GM18505 (cell line): ENCODE results near the gene TOGARAM2.

Experiments
- ATAC-seq: cut with Tn5 transposase; IDR thresholded peaks from one replicate; pipeline ENCODE4 v1.9.1; 2021; ENCODE audit not compliant: unreplicated experiment
- POLR2A ChIP-seq: IDR thresholded peaks from 4 replicates; pipeline ENCODE4 v1.6.1; 2011; ENCODE audit warnings: borderline replicate concordance; ENCODE audit not compliant: insufficient read depth, insufficient read length; ENCODE audit errors: extremely low read depth

TOGARAM2 gene

DNA sequence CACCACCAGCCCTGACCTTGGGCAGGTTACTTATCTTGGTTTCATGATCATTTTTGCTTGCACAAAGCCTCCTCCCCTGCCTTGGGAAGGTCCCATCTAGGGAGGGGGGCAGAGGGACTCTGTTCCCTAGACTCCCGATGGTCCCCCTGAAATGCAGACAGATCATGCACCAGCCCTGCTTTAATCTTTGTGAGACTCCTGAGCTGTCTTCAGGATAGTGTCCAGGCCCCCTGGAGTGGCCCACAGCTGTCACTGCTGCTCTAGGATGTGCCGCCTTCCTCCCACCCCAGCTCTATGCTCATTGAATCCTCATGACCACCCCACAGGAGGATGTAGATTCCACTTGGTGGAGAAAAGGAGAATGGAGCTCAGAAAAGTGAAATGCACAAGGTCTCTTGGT, 65.2 kb downstream of the TOGARAM2 start:
- no peak for TF ChIP-seq POLR2A

DNA sequence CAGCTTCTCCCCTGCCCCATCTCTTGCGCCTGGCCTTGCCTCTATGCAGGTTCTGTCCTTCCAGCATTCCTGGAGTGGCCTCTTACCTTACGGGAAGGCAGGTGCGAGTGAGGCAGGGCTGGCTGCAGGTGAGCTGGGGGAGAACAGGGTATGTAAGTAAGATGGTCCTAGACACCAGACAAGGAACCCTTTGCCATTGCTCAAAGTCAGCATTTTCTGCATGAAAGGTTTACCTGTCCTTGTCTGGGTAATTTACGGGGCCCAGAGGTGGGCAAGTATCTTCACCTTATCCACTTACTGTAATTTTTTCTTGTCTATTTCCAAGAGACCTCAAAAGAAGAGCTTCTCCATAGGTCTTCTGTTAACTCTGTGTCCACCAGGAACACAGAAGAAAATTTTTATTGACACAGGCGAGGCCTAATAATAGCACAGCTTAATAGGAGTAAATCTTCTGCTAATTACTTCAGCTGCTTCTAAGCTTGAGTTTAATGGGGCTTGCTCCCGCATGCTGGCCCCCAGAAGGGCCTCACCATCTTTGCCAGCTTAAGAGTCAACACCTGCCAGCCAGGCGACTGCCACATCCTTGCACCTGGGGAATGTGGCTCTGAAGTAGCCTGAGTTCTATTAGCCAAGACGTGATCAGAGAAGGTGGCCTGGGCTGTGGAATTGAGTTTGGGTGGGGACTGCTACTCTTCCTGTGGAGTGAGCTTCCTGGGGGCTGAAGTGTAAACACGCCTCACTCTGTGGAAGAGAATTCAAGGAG, 66.2 kb downstream of the TOGARAM2 start:
- no peak for TF ChIP-seq POLR2A
- no peak for ATAC-seq

More for the DNA sequence above, 65.2 kb downstream of the TOGARAM2 start:
- ATAC-seq = no peak

DNA sequence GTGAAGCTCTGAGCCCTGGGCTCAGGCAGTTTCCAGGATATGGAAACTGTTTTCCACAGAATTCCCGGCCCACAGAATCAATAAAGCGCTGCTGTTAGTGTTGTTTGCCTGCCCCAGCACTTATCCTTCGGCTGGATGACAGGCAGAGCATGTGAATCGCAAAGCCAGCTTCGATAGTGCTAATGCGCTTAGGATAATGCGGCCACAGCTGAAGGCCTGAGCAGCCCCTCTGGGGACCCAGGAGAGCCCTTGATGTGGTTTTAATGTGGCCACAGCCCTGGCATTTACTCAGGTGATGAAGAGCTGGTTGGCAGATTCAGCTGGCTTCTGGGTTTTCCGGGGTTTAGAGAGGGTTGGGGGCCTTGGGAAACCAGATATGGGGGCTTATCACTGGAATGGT, 69.5 kb downstream of the TOGARAM2 start:
- no peak for ATAC-seq
- TF ChIP-seq POLR2A = no peak

DNA sequence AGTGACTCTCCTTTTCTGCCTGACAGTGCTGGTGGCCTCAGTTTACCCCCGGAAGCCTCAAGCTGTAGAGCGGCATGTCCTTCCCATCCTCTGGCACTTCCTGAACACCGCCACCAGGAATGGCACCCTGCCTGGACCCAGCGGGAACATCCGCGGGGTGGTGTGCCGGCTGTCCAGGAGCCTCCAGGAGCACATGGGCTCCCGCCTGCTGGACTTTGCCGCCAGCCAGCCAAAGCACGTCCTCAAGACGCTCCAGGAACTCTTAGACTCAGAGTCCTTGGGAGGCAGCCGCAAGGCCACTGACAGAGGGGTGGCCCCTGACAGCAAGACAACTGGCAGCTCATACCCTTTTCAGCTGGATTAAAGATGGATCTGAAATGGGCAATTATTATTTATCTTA, 70.6 kb downstream of the TOGARAM2 start:
- ATAC-seq = no peak
- no peak for TF ChIP-seq POLR2A

DNA sequence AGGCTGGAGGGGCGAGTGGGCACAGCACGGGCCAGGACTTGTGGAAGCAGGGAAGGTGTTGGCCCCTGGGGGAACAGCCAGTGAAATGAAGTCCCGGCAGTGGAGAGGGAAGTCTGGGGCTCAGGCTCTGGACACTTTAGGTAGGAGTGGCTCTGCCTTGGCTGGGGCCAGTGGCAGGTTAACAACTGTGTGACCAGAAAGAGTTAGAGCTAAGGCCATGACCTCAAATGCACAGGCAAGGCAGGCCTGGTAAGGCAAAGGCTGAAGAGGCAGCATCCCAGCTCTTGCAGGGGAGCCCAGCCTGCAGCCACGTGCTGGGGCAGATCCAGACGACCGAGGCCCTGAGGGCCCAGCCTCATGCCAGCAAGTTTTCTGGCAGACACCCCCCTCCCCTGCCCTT, 71.7 kb downstream of the TOGARAM2 start:
- no peak for TF ChIP-seq POLR2A

DNA sequence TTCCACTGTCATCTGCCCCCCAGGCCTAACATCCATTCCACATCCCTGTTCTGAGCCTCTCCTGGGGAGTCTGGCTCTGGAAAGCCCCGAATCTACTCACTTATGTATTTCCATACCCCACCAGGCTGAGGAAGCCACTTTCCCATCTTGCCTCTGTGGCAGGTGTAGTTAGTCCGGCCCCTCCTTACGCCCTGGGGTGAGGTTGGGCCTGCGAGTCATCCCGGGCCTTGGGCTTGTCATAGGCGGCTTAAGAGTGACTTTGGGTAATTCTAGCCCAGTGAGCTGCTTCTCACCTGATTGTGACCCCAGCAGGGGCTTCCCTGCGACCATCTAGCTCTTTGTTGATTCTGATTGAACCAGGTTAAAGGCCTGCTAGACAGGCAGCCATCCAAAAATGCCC, 72.1 kb downstream of the TOGARAM2 start:
- no peak for TF ChIP-seq POLR2A
- no peak for ATAC-seq

More for the DNA sequence above, 71.7 kb downstream of the TOGARAM2 start:
- ATAC-seq = no peak

DNA sequence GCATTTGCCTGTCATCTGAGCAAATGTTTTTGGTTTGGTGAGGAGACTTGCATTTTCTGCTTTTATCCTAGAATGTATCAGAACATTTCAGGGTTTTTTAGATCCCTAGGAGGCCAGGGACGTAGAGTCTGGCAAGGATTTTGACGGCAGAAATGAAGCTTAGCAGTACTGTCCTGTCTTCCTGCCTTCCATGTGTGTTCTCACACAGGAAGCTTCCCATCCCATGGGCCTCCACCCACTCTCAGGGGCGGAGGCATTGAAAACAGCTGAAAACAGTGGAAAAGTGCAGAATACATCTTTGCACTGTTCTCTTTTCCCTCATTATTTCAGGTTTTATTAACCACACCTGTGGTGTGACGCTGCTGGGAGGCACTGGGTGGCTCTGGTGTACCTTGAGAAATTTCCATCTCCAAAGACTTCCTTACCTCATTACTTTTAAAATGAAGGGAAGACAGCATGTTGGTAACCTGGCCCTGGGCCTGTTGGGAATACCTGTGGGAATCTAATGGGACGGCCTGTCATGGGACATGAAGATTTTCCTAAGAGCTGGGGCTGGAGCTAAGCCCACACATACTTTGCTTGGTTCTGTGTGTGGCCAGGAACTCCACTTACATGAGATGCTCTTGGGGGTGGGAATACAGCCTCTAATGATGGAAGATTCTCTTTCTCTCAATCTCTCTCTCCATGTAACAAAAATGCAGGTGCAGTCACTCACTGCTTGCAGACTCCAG, 72.7 kb downstream of the TOGARAM2 start:
- no peak for TF ChIP-seq POLR2A
- ATAC-seq = no peak

DNA sequence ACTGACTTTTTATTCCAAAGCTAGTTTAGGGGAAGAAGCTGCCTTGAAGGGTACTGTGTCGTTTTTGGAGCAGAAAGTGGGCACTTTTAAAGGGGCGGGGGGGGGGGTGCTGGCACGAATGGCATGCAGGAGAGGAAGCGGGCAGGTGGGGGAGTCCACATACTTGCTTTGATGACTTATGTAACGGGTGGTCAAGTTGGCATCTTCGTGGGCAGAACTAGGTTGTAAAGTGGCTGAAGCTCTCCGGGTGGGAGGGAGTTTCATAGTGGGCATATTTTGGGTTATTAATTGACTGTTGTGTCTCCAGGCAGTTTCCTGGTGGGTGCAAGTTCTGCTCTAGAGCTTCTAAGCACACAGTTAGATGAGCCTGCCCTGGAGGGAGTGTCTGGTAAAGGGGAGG, 73.3 kb downstream of the TOGARAM2 start:
- ATAC-seq = no peak
- TF ChIP-seq POLR2A = no peak

DNA sequence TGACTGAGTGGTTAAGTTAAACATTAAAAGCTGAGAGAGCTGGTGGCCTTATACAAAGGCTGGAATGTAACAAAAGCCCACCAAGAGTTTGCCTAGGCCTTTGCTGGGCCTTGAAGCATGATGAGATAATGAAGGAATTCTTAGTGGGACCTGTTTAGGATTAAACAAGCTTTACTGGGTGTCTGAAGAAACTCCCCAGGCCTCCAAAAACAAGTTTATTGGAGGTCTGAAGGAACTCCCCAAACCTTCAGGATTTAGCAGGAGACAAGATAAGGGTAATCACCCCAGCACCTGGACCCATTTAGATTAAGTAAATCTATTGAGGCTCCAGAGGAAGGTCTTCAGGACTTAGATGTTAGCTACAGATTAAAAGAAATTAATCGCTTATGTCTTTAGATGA, 74.5 kb downstream of the TOGARAM2 start:
- TF ChIP-seq POLR2A = no peak
- no peak for ATAC-seq

DNA sequence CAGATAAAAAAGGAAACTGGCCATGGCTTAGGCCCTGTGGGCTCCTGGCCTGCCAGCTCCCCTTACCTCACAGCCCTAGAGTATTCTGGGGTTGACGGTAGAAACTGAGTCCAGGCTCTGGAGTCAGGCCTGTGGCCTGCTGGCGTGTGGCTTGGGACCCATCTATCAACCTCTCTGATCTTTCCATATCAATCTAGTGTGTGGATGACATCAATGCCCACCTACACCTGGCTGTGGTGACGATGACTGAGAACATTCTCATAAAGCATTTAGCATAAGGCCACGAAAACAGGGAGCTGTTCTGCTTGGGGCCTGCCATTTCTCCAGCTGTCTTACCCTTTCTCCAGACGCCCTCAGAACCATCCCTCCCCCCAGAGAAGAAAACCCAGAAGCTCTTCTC, 75.4 kb downstream of the TOGARAM2 start:
- ATAC-seq = no peak
- no peak for TF ChIP-seq POLR2A

DNA sequence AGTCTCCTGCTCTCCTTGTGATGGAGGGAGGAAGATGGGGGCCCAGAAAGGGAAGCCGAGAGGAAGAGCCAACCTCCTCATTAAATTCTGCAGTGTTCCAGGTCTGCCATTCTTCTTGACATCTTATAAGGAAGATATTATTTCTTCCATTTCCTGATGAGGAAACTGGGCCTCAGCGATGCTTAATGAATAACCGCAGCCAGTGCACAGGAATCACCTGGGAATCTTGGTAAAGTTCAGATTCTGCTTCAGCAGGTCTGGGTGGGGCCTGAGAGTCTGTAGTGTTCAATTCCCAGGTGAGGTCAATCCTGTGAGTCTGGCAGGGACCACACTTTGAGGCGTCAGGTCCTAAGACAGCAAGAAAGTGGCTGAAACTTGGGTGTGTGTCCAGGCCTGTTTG, 75.9 kb downstream of the TOGARAM2 start:
- no peak for TF ChIP-seq POLR2A

DNA sequence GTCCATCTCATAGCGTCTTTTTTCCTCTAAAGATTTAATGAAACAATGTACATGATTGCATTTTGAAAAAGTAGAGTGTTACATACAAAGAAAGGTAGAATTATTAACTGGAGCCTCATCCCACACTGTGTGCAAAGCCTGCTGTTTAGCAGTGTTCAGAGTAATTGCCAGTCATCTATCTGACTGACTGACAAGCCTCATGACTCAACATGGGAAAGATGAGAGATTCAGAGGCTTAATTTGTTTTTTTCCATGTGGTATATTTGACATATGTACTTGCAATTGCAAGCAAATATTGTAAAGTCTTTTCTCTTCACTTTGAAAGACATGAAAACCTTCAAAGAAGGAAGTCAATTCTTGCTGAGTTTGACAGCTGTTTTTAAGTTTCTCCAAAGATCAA, 78.5 kb downstream of the TOGARAM2 start:
- TF ChIP-seq POLR2A = no peak
- ATAC-seq = no peak

More for the DNA sequence above, 75.9 kb downstream of the TOGARAM2 start:
- no peak for ATAC-seq

DNA sequence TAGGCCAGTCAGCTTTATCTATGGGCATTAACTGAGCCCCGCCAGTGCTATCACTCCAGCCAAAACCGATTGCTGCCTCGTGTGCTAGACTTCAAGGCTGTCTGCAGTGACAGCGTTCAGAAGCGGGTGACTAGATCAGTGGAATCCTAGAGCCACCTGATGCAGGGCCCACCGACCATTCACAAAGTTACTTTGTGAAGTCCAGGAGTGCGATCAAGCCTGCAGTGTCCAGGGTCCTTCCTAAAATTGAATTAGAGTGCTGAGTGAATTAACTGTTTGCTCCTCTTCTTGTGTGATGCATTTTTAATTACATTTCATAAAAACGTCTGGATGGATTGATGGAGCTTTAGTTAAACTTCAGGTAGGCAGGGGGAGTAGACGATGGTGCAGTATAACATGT, 79.3 kb downstream of the TOGARAM2 start:
- no peak for TF ChIP-seq POLR2A
- no peak for ATAC-seq

DNA sequence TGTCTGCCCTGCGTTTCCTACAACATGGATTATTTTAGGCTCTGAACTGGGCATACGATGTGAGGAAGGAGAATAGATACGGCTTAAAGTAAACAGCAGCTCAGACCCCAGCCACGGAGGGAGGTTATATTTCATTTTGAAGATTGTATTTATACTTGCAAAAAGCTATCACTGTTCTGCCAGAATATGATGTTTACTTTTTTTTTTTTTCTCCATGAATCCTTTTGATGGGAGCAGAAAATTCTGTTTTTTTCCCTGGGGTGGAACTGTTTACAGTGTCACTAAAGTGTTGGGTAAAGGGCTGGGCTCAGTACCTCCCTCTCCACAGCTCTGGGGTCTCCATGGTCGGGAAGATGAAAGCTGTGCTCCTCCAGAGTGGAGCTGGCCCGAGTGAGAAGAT, 80.1 kb downstream of the TOGARAM2 start:
- TF ChIP-seq POLR2A = no peak
- no peak for ATAC-seq
